HUDEP-2 (cell line): ENCODE measurements around the gene PYGL.

Experiments used
- DNase-seq, 76 experiments: peaks; one replicate each; lab custom pipeline; 2025; ENCODE audit not compliant: unreplicated experiment in 76 of 76; lab: John Stamatoyannopoulos, UW

The PYGL gene

DNA sequence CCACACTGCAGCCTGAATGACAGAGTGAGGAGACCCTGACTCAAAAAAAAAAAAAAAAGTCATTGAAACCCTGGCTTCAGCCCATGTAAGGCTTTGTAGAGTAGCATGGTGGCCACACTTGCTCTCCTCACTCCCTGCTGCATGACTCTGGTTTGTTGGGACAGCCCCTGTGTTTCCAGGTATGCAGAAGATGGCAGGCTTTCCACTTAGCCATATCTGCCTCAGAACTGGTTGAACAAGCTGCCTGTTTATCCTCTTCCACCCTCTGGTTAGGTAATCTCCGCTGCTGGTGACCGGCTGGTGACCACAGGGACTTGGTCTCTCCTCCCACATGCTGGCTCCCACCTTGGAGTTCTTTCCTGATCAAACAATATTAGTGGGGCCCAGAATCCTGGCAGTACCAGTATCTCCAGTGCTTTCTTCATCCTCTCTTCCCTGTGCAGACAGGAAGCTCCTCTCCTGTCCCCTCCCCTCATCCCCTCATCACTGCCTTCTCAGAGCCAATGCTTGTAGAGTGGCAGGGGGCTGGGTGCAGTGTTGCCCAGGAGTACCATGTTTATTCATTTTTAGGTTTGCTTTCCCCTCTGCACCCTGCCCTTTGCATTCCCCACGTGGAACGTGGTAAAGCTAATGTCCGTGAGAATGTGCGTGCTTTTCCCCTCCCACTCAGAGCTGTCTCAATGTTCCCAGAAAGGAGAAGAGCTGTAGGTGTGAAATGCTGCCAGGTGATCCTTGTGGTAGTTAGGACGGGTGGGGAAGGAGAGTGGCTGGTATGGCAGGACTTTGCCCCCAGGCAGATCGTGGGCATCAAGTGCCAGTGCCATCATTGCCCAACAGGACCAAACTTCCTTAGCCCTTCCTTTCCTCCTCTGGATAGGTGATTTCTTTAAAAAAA lies 61.1 kb downstream of the PYGL start:
- no peak for DNase-seq

- no peak for DNase-seq
These were observed 68.8 kb downstream of the PYGL start for GRCh38 chr14:50875359-50876070.

- no peak for DNase-seq
These were observed 69.5 kb downstream of the PYGL start for GRCh38 chr14:50874757-50875156.

- DNase-seq = peak in 1 of 76 experiments; percentile 1
These were observed 72.2 kb downstream of the PYGL start, which contains the start of gene ABHD12B for GRCh38 chr14:50871914-50872732. ABHD12B (plus strand) TSS chr14:50872053; CDS start chr14:50872175, 122 bp downstream.

- no peak for DNase-seq
These were observed 73.1 kb downstream of the PYGL start for GRCh38 chr14:50871228-50871627.

DNA sequence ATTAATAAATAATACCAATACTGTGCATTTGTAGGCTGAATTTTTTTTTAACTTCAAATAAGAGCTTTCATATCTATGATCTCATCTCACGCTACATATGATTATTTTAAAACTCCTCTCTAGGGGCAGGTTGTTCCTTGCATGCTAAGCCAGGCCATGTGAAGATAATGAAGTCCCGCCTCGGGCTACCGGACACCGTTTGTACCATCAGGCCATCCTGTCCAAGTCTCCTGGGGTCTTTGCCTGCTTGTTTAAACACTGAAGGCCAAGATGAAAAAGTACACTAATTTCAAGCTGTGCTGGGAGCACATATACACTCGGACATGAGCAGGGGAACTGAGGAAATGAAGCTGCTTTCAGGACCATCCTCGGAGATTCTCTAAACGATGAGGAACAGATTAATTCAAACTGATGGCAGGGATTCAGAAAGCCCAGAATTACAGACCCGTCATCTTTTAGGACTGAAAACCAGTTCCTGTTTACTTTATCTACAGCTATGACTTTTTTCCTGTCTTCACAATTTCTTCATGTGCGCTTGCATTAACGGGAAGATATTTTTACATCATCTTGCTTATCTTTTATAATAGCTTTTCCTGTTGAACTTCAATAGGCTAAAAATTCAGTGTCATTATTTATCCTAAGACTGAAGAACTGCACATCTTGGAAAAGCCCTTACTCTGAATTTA lies 78.7 kb downstream of the PYGL start:
- no peak for DNase-seq

DNA sequence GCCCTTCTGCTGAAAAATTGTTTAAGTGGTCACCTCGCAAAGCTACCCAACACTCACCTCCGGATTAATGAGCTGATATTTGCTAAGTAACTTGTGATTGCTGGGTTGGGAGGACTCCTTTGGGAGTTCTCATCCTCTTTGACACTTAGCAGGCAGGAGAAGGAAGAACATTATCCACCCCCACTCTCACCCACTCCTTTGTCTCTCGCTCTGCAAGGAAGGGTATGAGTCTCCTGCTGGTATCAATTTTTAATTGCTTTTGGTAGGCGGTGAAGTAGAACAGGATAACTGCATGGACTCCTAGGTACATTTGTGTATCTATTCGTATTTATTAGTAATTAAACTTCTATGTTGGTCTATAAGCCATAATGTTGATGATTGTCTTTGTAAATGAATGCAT lies 79.3 kb downstream of the PYGL start:
- no peak for DNase-seq

- no peak for DNase-seq
These were observed 80.0 kb downstream of the PYGL start for GRCh38 chr14:50864237-50864636.

GRCh38 chr14:50862036-50862570 lies 82.2 kb downstream of the PYGL start:
- no peak for DNase-seq

DNA sequence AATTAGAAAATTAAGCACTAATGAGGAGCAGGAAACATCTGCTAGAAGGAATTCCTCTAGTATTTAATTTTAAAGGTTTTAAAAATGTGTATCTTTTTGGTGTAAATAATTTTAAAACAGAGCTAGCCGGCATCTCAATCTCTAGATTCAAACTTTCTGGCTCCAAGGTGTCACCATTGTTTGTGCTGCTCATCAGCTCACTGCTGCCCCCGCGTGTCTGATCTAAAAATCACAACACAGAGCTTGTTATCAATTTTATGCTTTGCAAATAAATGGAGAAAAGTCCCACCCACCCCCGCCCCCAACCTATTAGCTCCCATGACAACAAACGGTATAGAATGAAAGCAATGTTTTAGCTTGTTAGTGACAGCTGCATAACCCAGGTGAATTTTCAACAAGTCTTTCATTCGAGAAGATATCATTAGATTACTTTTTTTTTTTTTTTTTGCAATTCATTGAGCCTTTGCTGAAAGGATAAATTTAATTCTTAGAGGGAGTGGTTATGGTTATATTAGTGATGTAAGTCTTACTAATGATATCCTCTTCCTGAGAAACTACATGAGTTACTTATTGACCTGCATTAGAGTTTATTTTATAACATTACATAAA lies 83.7 kb downstream of the PYGL start:
- DNase-seq = peak in 70 of 76 experiments; percentile 8 to 79 (median 56)

DNA sequence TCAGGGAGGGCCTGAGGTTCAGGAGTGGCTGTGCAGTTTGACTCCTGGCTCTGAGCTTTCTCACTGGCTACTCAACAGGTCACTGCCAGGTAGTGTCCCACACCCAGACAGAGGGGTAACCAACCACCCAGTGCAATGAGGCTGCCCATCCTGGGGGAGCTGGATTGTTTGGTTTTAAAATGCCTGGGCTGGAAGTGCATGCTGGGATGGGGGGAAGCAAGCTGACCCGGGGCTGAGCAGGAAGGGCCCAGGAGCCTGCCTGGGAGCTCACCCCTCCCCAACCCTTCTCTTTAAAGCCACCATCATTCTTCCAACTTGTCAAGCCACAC lies 85.0 kb downstream of the PYGL start:
- no peak for DNase-seq

DNA sequence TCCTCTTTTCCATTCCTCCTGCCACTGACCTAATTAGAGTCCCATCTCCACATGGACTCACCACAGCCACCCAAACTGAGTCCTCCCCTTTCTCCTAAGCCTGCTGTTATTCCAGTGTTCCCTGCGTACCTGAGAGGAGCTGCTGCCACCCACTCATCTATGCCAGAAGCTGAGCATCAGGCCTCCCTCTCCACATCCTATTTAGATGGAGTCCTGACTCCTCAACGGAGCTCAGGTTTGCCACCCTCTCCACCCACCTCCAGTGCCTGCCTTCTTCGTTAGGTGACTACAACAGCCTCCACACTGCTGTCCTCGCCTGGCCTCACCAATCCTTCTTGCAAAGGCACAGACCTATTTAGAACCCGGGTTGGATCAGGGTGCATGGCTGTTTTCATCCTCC lies 87.6 kb downstream of the PYGL start:
- DNase-seq = no peak

DNA sequence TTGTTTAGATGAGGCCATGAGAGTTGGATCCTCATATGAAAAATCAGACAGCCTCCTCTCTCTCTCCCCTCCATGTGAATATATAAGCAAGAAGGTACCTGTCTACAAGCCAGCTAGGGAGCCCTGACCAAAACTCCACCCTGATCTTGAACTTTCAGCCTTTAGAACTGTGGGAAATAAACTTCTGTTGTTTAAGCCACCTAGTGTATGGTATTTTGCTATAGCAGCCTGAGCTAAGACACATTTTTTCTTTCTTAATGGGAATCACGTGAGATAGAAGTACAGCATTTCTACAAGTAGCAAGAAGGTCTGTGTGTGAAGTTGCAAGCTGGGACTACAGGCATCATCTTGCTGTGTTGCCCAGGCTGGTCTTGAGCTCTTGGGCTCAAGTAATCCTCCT lies 88.7 kb downstream of the PYGL start:
- no peak for DNase-seq
